ENCODE measurements around the gene IRX3.
"Not testable (repeated sequence)": the region's sequence is repeated elsewhere in the genome, so short reads cannot be mapped to it uniquely, and the experiment has no call there.

The IRX3 gene

GRCh38 chr16:54275956-54276355 lies 10.6 kb downstream of the IRX3 start:
- no peak for DNase-seq (ENCODE audit: low spot score)

- no peak for DNase-seq (ENCODE audit: low spot score)
Measured at GRCh38 chr16:54273566-54273965, 13.0 kb downstream of the IRX3 start.

GRCh38 chr16:54270711-54271110 lies 15.9 kb downstream of the IRX3 start:
- DNase-seq (ENCODE audit: low spot score) = no peak

DNA sequence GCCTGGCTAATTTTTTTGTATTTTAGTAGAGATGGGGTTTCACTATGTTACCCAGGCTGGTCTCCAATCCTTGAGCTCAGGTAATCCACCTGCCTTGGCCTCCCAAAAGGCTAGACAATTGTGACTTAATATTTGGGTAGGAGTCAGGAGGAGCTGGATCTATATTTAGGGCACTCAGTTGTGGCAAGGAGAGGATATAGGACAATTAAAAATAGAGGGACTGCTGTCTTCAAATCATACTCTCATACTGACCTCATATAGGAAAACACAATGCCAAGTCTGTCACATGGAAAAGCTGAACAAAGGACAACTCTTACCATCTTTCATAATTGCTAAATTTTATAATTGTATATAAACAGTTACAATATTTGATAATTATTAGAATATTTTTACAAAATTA lies 17.1 kb downstream of the IRX3 start:
- DNase-seq (ENCODE audit: low spot score) = no peak

DNA sequence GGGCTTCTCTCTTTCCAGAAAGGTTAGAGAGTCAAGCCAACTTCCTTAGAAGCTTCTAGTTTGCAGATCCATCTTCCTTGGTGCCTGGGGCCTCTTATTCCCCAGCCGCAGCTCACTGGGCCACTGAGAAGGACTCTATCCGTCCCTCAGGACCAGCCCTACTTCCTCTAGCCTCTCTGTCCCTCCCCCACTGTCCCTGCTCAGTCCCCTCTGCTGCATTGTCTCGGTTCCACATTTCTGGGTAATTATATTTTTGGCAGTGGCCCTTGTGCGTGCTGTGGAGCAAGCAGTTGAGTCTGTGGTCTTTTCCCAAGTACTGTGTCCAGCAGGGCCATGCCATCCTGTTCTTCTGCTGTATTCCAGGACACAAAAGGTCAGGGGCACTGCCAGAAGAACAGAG lies 17.8 kb downstream of the IRX3 start:
- no peak for DNase-seq (ENCODE audit: low spot score)

- no peak for DNase-seq (ENCODE audit: low spot score)
Measured at GRCh38 chr16:54268340-54268739, 18.2 kb downstream of the IRX3 start.

DNA sequence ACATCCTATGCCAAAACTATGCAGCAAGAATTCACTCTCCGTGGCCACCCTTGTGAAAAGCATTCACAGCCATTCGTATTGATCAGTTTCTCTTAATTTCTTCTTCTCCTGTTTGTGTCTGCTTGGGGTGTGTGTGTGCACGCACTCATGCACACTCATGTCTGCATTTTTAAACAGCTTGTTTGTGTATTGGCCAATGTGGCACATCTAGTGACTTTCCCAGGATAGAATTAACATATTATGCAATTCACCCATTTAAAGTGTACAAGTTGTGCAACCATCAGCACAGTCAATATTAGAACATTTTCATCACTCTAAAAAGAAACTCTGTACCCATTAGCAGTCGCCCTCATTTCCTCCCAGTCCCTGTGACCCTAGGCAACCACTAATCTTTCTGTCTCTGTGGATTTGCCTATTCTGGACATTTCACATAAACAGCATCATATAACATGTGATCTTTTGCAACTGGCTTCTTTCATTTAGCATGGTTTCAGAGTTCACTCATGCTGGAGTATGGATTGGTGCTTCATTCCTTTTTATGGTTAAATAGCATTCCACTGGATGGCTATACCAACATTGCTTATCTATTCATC lies 20.1 kb downstream of the IRX3 start:
- DNase-seq (ENCODE audit: low spot score) = no peak

GRCh38 chr16:54265575-54266107 lies 20.9 kb downstream of the IRX3 start:
- DNase-seq (ENCODE audit: low spot score) = no peak

GRCh38 chr16:54253118-54253517 lies 33.5 kb downstream of the IRX3 start:
- DNase-seq (ENCODE audit: low spot score) = no peak

DNA sequence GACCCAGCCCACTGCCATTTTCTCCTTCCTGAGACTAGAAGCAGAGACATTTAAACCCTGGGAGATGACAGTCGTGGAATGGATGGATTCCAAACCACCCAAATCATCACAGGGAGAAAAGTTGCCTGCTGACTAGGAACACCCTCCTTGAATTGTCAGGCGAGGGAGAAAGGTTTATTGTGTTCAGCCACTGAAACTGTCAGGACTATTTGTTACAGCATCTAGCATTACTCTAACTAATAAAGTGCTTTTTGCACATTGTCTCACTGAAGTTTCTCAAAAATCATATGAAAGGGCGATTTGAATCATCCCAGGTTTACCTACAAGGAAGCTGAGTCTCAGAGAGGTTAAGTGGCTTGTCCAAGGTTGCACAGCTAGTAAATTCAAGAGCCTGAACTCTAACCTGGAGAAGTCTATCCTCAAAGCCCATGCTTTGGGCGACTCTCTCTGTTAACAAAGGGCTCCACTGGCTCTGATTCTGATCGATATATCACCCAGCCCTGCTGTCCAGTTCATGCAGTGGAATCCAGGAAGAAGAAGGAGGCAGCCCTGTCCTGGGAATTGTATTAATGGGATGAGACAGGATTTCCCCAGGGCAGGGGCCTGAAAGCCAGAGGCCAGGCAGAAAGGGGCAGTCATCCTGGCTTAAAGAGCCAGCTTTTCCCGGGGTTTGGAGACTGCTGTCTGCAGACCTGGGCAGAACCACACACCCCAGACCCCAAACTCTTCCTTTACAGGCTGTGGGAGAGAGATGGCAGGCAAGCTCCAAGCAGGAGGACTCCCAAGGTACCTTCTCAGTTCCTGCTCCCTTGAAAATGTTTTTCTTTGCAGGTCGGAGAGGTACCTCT lies 37.5 kb downstream of the IRX3 start:
- no peak for DNase-seq (ENCODE audit: low spot score)

DNA sequence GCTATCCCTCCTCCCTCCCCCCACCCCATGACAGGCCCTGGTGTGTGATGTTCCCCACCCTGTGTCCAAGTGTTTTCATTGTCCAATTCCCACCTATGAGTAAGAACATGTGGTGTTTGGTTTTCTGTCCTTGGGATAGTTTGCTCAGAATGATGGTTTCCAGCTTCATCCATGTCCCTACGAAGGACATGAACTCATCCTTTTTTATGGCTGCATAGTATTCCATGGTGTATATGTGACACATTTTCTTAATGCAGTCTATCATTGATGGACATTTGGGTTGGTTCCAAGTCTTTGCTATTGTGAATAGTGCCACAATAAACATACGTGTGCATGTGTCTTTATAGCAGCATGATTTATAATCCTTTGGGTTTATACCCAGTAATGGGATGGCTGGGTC lies 38.9 kb downstream of the IRX3 start:
- DNase-seq (ENCODE audit: low spot score) = not testable (repeated sequence)

DNA sequence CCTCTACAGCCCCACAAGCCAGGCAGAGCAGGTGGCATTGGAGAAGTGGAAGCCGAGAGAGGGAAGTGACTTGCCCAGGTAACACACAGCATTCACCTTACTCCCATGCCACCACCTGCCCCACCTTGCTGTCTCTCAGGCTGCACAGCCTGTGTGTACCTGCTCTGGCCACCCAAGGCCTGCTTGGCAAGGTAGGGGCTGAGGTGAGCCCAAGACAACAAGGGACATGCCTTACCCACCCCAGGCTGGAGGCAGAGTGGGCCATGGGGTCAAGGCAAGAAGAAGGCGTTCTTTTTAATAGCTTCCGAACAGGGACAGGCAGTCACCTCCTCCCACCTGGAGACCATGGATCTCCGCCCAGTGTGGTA lies 40.1 kb downstream of the IRX3 start:
- no peak for DNase-seq (ENCODE audit: low spot score)

GRCh38 chr16:54245788-54246453 lies 40.7 kb downstream of the IRX3 start:
- DNase-seq (ENCODE audit: low spot score) = no peak

- DNase-seq (ENCODE audit: low spot score) = no peak
Measured at GRCh38 chr16:54244061-54244886, 42.3 kb downstream of the IRX3 start.

DNA sequence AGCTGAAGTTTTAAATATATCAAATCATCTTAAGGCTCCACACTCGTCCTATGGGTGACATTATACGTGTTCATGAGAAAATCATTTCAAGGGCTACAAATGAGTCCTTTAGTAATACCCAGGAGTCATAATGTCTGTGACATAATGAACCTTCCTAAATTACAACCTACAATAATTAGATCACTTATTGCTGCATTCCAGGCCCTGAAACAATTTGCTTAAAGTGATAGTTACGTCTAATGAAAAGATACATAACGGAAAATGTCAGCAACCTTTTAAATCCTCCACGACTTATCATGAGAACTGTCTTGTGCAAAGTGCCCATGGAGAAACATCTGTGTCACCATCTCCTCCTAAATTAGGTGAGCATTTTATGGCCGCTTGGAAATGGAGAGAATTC lies 43.4 kb downstream of the IRX3 start:
- DNase-seq (ENCODE audit: low spot score) = no peak

DNA sequence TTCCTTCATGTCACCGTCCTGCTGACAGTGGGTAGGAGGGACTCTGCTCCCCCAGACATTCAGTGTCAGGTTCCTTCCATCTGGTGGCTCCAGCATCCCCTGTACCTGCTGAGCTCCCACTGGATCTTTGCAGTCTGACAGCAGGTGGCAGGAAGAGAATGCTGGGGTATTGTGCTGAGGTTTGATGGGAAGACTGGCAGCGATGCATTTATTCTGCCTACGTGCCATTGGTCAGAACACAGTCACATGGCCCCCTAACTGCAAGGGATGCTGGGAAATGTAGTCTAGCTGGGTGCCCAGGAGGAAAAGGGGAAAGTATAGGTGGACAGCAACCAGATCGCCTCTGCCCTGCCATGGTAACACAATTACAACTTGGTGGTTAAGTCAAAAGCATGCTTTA lies 44.4 kb downstream of the IRX3 start:
- no peak for DNase-seq (ENCODE audit: low spot score)

DNA sequence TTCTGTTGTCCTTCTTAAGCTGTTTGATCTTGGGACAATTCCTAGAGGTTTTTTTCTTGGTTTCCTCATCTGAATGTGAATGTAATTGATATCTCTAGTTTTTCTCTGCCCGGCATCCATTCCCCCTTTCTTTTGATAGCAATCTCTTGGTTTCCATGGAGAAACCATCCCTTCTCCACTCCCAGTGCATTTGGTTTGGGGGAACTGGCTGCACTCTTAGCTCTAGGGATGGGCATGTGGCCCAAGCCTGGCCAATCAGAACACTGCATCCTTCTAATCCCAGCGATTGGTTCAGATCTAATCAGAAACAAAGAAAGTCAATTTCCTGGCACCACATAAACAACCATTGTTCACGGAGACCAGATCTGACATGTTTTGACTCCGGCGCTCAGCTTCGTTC lies 45.1 kb downstream of the IRX3 start:
- no peak for DNase-seq (ENCODE audit: low spot score)

GRCh38 chr16:54240271-54241129 lies 46.1 kb downstream of the IRX3 start:
- no peak for DNase-seq (ENCODE audit: low spot score)

GRCh38 chr16:54239456-54239855 lies 47.1 kb downstream of the IRX3 start:
- no peak for DNase-seq (ENCODE audit: low spot score)

DNA sequence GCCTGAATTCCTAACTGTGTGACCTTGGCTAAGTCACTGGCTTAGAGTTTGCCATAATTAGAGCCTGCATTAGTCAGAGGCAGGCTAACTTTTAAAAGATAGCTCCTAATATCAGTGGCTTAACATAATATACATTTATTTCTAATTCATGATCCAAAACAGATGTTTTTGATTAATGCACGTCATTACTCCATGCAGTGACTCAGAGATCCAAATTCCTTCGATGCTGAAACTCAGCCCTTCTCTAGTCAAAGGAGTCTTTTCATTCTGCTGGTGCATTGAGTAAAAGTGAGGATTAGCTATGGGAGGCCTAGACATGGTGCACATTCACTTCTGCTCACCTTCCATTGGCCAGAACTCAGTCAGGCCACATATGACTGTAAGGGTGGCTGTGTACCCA lies 49.8 kb downstream of the IRX3 start:
- no peak for DNase-seq (ENCODE audit: low spot score)

DNA sequence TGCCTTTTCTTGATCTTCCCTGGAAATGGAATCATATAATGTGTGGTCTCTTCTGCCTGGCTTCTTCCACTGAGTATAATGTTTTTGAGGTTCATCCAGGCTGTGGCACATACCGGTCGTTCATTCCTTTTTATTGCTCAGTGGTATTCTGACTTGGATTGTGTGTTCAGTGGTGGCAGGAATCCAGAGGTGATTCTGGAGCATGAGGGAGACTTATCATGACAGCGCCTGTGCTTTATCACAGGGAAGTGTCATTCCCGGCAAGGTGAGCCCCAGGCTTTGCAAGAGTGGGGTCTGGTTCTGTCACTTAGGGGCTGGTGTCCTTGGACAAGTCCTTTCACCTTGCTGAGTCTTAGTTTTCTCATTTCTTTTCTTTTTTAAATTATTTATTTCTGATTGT lies 53.0 kb downstream of the IRX3 start:
- DNase-seq (ENCODE audit: low spot score) = no peak

Data from CD4-positive, alpha-beta T cell treated with Interleukin-6 at 100 ng/mL for 8 hours (primary cell).